Retinal pigment epithelial cell (primary cell): Measurements from ENCODE around the gene PCDHA8.
"Not testable (repeated sequence)": the region's sequence is repeated elsewhere in the genome, so short reads cannot be mapped to it uniquely, and the experiment has no call there.

Experiments used
- DNase-seq: peaks from one replicate; pipeline ENCODE4 v3.0.0-alpha.2; 2010; ENCODE audit warnings: low read depth
- H3K4me3 ChIP-seq: 2 replicates; pipeline ENCODE4 v1.5.1; 2011; ENCODE audit warnings: mild to moderate bottlenecking, low read length, control low read depth, moderate library complexity
- CTCF ChIP-seq: conservative IDR thresholded peaks from 2 replicates; pipeline ENCODE4 v1.5.1; 2011; ENCODE audit warnings: low read depth, low read length, control low read depth, inconsistent platforms

PCDHA8 gene

GRCh38 chr5:140842798-140843733 lies 2.1 kb downstream of the PCDHA8 start:
- no peak overlapping the region for H3K4me3 ChIP-seq
- no peak for TF ChIP-seq CTCF

GRCh38 chr5:140848139-140849102 lies 7.4 kb downstream of the PCDHA8 start, which contains the start of gene PCDHA9:
PCDHA9 (plus strand) TSS chr5:140848382; CDS start chr5:140848496, 114 bp downstream.
- not testable (repeated sequence) for DNase-seq, H3K4me3 ChIP-seq

More at GRCh38 chr5:140842798-140843733, 2.1 kb downstream of the PCDHA8 start:
- DNase-seq: no peak

GRCh38 chr5:140849831-140850634 lies 9.0 kb downstream of the PCDHA8 start:
- not testable (repeated sequence) for DNase-seq, H3K4me3 ChIP-seq

GRCh38 chr5:140855772-140856674 lies 15.0 kb downstream of the PCDHA8 start, which contains the start of gene PCDHA10:
PCDHA10 (plus strand) TSS chr5:140855897; CDS start chr5:140856049, 152 bp downstream.
- H3K4me3 ChIP-seq: no peak within 1 kb of the TSS
- peak; percentile 7 for TF ChIP-seq CTCF
- no peak for DNase-seq

- TF ChIP-seq CTCF: no peak
- H3K4me3 ChIP-seq: no peak overlapping the region
- DNase-seq: no peak
Measured at GRCh38 chr5:140857177-140857986, 16.4 kb downstream of the PCDHA8 start.

- no peak for TF ChIP-seq CTCF
- DNase-seq: no peak
- H3K4me3 ChIP-seq: no peak overlapping the region
Measured at GRCh38 chr5:140857987-140858240, 16.9 kb downstream of the PCDHA8 start.
